GM19395 (cell line): Measurements from ENCODE around the gene KPNA2.
A peak's percentile ranks its signal among the peaks of the same experiment; 100 is the strongest.
"Not testable (repeated sequence)": the region's sequence is repeated elsewhere in the genome, so short reads cannot be mapped to it uniquely, and the experiment has no call there.

ENCODE experiments used
- ATAC-seq: cut with Tn5 transposase; IDR thresholded peaks from one replicate; pipeline ENCODE4 v1.9.1; 2021; ENCODE audit warnings: mild to moderate bottlenecking, moderate library complexity; ENCODE audit not compliant: unreplicated experiment

KPNA2 gene

GRCh38 chr17:68019675-68020408, 15.7 kb upstream of the KPNA2 start:
- peak; percentile 95 for ATAC-seq

GRCh38 chr17:68020409-68020756, 15.2 kb upstream of the KPNA2 start:
- ATAC-seq: no peak

DNA sequence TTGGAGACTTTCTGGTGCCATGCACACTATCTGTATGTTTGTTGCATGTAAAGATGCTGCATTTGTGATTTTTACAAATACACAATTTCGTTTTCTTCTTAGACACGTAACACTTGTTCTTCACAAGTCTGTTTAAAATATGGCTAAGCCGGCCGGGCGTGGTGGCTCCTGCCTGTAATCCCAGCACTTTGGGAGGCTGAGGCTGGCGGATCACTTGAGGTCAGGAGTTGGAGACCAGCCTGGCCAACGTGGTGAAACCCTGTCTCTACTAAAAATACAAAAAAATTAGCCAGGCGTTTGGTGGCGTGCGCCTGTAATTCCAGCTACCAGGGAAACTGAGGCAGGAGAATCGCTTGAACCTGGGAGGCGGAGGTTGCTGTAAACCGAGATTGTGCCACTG, 14.7 kb upstream of the KPNA2 start:
- not testable (repeated sequence) for ATAC-seq

GRCh38 chr17:68021963-68022362, 13.6 kb upstream of the KPNA2 start:
- ATAC-seq: no peak

GRCh38 chr17:68022547-68022946, 13.0 kb upstream of the KPNA2 start:
- not testable (repeated sequence) for ATAC-seq

DNA sequence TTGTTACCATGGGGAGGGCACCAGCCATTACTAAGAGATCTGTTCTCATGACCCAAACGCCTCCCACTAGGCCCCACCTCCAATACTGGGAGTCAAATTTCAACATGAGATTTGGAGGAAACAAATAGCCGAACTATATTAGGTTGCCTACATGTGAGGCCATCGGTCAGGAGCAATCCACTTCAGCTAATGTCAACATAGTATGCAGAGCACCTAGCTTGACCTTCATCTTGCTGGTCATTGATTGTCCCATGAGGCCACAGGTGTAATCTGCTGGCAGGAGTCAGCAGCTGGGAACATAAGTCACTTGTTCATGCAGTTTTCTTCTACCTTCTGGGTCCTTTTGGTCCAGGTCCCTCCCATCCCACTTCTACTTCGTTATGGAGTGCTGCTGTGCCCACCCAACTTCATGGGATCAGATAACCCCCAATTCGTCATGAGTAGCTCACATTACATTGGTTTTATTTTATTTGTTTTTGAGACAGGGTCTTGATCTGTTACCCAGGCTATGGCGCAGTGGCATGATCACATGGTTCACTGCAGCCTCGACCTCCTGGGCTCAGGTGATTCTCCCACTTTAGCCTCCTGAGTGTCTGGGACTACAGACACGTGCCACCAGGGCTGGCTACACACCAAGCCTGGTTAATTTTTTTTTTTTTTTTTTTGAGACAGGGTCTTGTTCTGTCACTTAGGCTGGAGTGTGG, 5.9 kb upstream of the KPNA2 start:
- ATAC-seq: no peak

DNA sequence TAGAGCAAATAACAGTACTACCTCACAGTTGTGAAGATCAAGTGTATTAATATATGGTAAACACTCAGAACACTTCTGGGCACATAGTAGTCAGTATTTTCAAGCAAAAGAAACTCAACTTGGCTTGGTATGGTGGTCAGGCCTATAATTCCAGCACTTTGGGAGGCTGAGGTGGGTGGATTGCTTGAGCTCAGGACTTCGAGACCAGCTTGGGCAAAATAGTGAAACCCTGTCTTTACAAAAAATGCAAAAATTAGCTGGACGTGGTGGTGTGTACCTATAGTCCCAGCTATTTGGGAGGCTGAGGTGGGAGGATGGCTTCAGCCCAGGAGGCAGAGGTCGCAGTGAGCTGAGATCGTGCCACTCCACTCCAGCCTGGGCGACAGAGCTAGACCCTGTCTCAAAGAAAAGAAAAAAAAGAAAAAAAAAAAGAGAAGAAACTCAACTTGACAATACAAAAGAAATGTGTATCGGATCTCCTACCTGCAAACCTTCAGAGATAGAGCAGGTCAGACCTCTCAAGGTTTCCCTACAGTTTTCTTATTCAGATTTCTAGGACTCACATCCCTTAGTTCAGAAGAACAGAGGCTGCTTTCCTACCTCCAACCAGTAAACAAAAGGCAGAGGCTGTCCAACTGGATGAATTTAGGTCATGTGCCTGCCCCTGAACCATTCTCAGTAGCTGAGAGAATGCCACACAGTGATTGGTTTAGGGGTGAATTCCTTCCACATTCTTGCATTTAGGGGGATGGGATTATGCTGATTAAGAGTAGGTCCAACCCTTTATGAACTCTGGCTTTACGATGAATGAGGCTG, 1.7 kb upstream of the KPNA2 start:
- no peak for ATAC-seq

DNA sequence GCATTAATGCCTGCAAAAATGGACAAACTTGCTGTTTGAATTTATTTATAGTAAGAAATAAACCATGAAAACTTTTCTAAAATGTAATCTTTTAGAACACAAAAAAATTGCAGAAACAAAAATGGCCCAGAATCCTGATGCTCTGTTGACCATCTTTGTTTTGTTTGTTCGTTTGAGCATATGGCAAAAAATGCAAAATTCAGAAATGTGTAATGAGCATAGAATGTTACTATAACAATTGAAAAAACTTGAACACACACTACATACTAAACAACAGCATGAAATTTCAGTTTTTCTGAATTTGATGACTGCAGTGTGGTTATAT, 1.1 kb upstream of the KPNA2 start:
- no peak for ATAC-seq

GRCh38 chr17:68035131-68035522, 408 bp upstream of the KPNA2 start:
- peak; percentile 91 for ATAC-seq

- ATAC-seq: no peak
Measured at GRCh38 chr17:68036304-68037147, 991 bp downstream of the KPNA2 start.

GRCh38 chr17:68047153-68047846, 11.8 kb downstream of the KPNA2 start:
- no peak for ATAC-seq

GRCh38 chr17:68047890-68048542, 12.5 kb downstream of the KPNA2 start:
- not testable (repeated sequence) for ATAC-seq

- ATAC-seq: no peak
Measured at GRCh38 chr17:68048996-68049395, 13.5 kb downstream of the KPNA2 start.

DNA sequence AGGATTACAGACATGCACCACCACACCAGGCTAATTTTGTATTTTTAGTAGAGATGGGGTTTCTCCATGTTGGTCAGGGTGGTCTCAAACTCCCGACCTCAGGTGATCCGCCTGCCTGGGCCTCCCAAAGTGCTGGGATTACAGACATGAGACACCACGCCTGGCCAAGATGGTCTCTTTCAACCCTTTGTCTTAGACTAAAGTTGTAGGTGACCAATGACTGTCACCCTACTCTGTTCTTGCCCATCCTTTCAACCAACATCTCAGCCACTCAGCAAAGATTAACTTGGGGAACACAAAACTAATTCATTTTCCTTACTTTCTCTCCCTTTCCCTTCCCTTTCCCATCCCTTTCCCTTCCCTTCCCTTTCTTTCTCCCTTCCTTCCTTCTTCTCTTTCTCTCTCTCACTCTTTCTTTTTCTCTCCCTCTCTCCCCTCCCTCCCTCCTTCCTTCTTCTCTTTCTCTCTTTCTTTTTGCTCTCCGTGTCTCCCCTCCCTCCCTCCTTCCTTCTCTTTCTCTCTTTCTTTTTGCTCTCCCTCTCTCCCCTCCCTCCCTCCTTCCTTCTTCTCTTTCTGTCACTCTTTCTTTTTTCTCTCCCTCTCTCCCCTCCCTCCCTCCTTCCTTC, 14.4 kb downstream of the KPNA2 start:
- ATAC-seq: not testable (repeated sequence)

GRCh38 chr17:68051321-68052312, 16.1 kb downstream of the KPNA2 start:
- ATAC-seq: not testable (repeated sequence)

- no peak for ATAC-seq
Measured at GRCh38 chr17:68052810-68053209, 17.3 kb downstream of the KPNA2 start.

- ATAC-seq: no peak
Measured at GRCh38 chr17:68053231-68054013, 17.9 kb downstream of the KPNA2 start.
